Retinal pigment epithelial cell (primary cell): ENCODE data around the gene DLL3.
A peak's percentile ranks its signal among the peaks of the same experiment; 100 is the strongest.

Experiments used
- DNase-seq: peaks from one replicate; pipeline ENCODE4 v3.0.0-alpha.2; 2010; ENCODE audit warnings: low read depth
- H3K4me3 ChIP-seq: 2 replicates; pipeline ENCODE4 v1.5.1; 2011; ENCODE audit warnings: mild to moderate bottlenecking, low read length, control low read depth, moderate library complexity
- TF ChIP-seq, protein P1 (sequence below): conservative IDR thresholded peaks from 2 replicates; pipeline ENCODE4 v1.5.1; 2011; ENCODE audit warnings: low read depth, low read length, control low read depth, inconsistent platforms

The DLL3 gene

DNA sequence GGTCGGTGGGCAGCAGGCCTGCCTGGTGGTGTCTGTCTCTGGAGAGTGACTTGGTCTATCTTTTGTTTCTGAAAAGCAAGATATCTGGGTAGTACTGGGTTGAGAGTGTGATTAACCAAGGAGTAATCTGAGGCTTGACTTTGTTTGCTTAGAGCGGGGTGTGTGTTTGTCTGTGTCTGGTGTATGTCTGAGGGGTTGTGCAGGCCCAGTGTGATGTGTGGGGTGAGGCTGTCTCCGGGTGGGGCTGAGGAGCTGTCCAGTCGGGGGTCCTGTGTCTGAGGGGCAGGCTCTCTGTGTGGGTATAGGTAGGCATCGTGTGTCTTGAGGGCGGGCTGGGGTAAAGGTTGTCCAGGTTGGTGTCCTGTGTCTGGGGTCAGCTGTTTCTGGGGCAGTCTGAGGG lies 29.2 kb upstream of the DLL3 start:
- TF ChIP-seq, protein P1, sequence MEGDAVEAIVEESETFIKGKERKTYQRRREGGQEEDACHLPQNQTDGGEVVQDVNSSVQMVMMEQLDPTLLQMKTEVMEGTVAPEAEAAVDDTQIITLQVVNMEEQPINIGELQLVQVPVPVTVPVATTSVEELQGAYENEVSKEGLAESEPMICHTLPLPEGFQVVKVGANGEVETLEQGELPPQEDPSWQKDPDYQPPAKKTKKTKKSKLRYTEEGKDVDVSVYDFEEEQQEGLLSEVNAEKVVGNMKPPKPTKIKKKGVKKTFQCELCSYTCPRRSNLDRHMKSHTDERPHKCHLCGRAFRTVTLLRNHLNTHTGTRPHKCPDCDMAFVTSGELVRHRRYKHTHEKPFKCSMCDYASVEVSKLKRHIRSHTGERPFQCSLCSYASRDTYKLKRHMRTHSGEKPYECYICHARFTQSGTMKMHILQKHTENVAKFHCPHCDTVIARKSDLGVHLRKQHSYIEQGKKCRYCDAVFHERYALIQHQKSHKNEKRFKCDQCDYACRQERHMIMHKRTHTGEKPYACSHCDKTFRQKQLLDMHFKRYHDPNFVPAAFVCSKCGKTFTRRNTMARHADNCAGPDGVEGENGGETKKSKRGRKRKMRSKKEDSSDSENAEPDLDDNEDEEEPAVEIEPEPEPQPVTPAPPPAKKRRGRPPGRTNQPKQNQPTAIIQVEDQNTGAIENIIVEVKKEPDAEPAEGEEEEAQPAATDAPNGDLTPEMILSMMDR, result no peak
- no peak for DNase-seq

DNA sequence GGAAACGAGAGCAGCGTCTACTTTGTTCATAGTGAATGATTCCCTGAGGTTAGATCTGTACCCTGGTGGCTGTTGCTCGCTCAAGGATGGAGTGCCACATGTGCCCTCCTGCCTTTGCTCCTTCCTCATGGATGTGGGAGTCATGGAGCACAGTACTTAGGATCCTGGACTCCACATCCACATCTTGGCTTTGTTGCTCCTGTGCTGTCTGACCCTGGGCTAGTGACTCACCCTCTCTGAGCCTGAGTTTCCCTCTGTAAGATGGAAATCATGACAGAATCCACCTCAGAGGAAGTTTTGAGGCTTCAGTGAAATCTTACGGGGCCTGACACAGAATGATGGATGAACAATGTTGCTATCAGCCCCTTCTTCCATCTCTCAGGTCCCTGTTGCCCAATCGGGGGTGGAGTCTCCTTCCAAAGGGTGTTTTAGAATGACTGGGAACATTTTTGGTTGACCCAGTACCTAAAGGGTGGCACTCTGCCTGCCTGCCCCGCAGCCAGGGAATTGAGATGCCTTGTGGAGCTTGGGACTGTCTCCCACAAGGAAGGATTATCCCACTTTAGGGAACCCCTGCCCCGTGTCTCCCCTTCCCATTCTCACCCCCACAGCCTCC lies 27.9 kb upstream of the DLL3 start:
- DNase-seq, result no peak

More for the DNA sequence above, 29.2 kb upstream of the DLL3 start:
- no peak overlapping the region for H3K4me3 ChIP-seq

DNA sequence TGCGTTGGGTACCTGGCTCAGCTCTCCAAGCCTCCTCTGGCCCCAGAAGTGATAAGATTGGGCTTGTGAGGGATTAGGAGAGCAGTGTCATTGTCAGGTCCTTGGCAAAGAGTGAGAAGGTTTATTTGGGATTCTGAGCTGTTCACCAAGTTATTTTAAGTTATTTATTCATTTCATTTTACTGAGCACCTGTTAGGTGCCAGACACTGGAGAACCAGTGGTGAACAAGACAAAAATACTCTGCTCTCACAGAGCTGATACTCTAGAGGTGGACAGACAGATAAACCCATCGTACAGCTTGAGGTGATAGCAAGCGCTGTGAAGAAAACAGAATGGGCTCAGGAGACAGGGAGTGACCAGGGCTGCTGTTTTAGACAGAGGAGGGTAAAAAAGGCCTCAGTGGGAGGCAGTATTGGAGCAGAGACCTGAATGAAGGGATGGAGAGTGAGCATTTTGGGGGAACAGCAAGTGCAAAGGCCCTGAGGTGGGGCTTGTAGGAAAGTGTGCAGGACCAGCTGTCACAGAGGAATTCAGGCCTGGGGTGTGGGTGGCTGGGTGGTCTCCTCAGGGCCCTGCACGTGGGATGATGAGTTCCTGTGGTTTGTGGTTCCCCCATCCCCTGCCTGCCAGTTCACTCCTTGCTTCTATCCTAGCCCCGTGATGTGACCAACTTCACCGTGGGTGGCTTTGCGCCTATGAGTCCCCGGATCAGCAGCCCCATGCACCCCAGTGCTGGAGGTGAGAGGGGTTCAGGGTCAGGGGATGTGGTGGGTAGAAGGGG lies 26.8 kb upstream of the DLL3 start:
- H3K4me3 ChIP-seq, result no peak overlapping the region
- TF ChIP-seq, protein P1, result no peak
- DNase-seq, result no peak

More for the DNA sequence above, 27.9 kb upstream of the DLL3 start:
- TF ChIP-seq, protein P1, result no peak
- H3K4me3 ChIP-seq, result no peak overlapping the region

DNA sequence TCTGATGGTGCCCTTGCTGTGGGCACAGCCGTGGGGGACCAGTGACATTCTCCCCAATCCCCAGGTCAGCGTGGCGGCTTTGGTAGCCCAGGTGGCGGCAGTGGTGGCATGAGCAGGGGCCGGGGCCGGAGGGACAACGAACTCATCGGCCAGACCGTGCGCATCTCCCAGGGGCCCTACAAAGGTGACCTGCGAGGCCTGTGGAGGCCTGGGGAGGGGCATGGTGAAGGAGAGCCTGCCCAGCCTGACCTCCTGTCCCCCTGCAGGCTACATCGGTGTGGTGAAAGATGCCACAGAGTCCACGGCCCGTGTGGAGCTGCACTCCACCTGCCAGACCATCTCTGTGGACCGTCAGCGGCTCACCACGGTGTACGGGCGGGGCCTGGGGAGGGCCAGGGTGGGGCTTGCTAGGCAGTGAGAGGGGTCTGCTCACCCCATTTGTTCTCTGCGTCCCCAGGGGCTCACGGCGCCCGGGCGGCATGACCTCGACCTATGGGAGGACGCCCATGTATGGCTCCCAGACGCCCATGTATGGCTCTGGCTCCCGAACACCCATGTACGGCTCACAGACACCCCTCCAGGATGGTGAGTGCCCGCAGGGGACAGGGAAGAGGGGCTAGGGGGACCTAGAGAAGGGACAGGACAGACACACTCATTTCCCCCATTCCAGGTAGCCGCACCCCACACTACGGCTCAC lies 25.9 kb upstream of the DLL3 start:
- DNase-seq, result no peak
- TF ChIP-seq, protein P1, result no peak
- H3K4me3 ChIP-seq, result no peak overlapping the region

DNA sequence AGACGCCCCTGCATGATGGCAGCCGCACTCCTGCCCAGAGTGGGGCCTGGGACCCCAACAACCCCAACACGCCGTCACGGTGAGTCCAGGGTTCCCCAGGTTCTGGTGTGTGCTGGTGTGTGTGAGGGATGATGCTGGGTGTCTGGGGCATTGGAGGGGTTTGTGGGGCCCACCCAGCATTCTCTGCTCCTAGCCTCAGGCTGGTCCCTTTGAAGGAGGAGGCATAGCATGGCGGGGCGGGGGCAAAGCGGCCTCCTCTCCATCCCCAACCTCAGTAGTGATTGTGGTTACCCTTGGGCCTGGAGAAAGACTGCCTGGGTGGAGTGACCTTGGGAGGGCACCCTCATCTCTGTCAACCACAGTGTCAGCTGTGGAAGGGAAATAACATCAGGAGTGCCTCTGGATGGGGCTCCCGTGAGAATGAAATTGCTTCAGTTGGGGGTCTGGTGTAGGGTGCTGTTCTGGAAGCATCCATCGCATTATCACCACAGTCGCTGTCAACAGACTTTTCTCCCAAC lies 25.2 kb upstream of the DLL3 start:
- no peak for DNase-seq
- TF ChIP-seq, protein P1, result no peak
- H3K4me3 ChIP-seq, result no peak overlapping the region

DNA sequence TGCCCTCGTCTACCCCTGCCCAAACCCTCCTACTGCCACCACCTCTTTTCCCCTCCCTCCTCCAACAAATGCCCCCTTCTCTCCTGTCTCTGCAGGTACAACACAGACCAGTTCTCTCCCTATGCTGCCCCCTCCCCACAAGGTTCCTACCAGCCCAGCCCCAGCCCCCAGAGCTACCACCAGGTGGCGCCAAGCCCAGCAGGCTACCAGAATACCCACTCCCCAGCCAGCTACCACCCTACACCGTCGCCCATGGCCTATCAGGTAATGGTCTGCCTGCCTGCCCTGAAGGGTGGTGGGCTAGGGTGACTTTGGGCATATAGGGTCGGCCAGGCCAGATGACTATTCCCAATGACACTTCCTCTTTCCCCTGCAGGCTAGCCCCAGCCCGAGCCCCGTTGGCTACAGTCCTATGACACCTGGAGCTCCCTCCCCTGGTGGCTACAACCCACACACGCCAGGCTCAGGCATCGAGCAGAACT lies 24.6 kb upstream of the DLL3 start:
- DNase-seq, result no peak
- TF ChIP-seq, protein P1, result peak; percentile 97
- H3K4me3 ChIP-seq, result no peak overlapping the region
